Skeletal muscle tissue (tissue), 4 donors: ENCODE data around the gene UBN1. TPM values are rescaled to one million over a fixed set of nuclear protein-coding genes. Genes with fewer than 3 reads are reported as not detected.

ENCODE experiments used
- H3K27ac ChIP-seq: one replicate; pipeline ENCODE4 v1.7.0; 2013; ENCODE audit warnings: mild to moderate bottlenecking, low read depth, low read length, inconsistent platforms
- H3K27me3 ChIP-seq, 3 donors: one replicate each; pipeline ENCODE4 v1.7.0; 2013; ENCODE audit warnings: low read length in 3 of 3; ENCODE audit not compliant: control insufficient read depth in 3 of 3, insufficient read depth in 3 of 3
- H3K36me3 ChIP-seq, 3 donors: one replicate each; pipeline ENCODE4 v1.7.0; 2013; ENCODE audit warnings: low read length in 3 of 3; ENCODE audit not compliant: control insufficient read depth in 3 of 3, insufficient read depth in 3 of 3
- H3K4me1 ChIP-seq, 3 donors: one replicate each; pipeline ENCODE4 v1.7.0; 2013; ENCODE audit warnings: low read length in 3 of 3, mild to moderate bottlenecking in 3 of 3; ENCODE audit not compliant: control insufficient read depth in 3 of 3, insufficient read depth in 3 of 3
- H3K4me3 ChIP-seq, 3 donors: one replicate each; pipeline ENCODE4 v1.7.0; 2013; ENCODE audit warnings: low read length in 3 of 3
- H3K9ac ChIP-seq, 3 donors: one replicate each; pipeline ENCODE4 v1.7.0; 2013; ENCODE audit warnings: low read length in 3 of 3, mild to moderate bottlenecking in 3 of 3, moderate library complexity in 2 of 3, low read depth in 1 of 3
- H3K9me3 ChIP-seq, 3 donors: one replicate each; pipeline ENCODE4 v1.7.0; 2013; ENCODE audit warnings: low read length in 3 of 3; ENCODE audit not compliant: control insufficient read depth in 3 of 3
- total RNA-seq: library from RNA; depleted of rRNA; stranded (reverse); fragments of >200 nt; gene quantifications from one replicate; pipeline ENCODE4 v1.2.3, GENCODE V29; 2014
- donor health status: Osteomylitis.

UBN1 gene
- total RNA-seq, 1 donor from 2014 or later = 11.0 TPM

DNA sequence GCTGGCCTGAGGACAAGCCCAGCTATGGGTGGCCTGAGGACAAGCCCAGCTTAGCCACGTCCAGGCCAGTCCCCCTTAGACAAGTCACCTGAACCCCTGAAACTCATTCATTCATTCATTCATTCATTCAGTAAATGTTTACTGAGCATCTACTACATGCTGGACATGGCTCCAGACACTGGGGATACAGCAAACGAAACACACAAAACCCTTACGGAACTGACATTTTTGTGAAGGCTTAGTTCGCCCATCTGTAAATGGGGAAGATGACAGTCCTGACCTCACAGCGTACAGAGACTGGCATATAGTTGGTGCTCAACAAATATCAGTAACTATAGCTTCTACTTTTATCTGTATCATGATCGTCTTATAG, 52.2 kb downstream of the UBN1 start:
- Histone ChIP-seq H3K4me1 (no peaks in the 10 kb centered on the region), H3K9ac (no peak overlapping the region), H3K36me3 (peaks cover 0 to 11% (median 8%) of the 10 kb centered on the region in 3 donors), H3K27ac (no peak overlapping the region), H3K9me3 (no peaks in the 10 kb centered on the region), H3K4me3 (no peak overlapping the region), H3K27me3 (peaks cover 0 to 3% (median 0%) of the 10 kb centered on the region in 3 donors)

DNA sequence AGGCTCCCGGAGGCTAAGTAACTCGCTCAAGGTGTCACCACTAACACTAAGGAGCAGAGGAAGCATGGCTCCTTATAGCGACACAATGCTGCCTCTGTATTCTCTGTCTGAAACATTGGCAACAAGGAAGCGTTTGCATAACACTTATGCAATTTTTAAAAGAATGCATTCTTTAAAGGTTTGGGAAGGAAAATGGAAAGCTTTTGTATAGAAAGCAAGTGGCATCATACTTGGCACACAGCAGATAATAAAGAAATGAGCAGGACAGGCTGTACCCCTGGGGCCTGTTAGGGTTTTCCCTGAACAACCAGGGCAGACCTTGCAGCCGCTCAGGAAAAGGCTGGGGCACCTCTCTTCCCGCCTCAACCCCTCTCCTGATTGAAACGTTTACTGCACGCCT, 52.8 kb downstream of the UBN1 start:
- Histone ChIP-seq H3K9ac (no peak overlapping the region), H3K4me3 (no peak overlapping the region), H3K36me3 (peaks cover 0 to 11% (median 6%) of the 10 kb centered on the region in 3 donors), H3K4me1 (no peaks in the 10 kb centered on the region), H3K27me3 (peaks cover 0 to 5% (median 0%) of the 10 kb centered on the region in 3 donors), H3K27ac (no peak overlapping the region), H3K9me3 (no peaks in the 10 kb centered on the region)

DNA sequence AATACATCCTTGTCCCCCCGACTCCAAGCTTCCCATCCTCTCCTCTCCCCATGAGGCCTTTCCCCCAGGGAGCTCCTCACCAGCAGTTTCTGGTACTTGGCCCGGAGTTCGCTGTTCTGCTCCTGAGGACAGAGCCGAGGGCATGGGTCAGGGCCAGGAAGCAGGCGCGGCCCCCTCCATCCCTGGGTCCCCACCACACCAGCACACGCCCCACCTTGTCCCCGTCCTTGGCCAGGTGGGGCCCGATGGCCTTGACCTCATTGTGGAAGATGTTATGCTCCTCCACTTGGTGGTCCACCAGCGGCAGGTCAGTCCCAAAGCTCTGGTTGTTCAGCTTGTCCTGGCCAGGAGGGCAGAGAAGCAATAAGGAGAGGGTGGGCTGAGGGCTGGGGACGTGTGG, 53.5 kb downstream of the UBN1 start:
- Histone ChIP-seq H3K36me3 (peaks cover 0 to 11% (median 6%) of the 10 kb centered on the region in 3 donors), H3K27me3 (peaks cover 0 to 5% (median 0%) of the 10 kb centered on the region in 3 donors), H3K27ac (no peak overlapping the region), H3K4me3 (no peak overlapping the region), H3K9ac (no peak overlapping the region), H3K9me3 (no peaks in the 10 kb centered on the region), H3K4me1 (no peaks in the 10 kb centered on the region)

DNA sequence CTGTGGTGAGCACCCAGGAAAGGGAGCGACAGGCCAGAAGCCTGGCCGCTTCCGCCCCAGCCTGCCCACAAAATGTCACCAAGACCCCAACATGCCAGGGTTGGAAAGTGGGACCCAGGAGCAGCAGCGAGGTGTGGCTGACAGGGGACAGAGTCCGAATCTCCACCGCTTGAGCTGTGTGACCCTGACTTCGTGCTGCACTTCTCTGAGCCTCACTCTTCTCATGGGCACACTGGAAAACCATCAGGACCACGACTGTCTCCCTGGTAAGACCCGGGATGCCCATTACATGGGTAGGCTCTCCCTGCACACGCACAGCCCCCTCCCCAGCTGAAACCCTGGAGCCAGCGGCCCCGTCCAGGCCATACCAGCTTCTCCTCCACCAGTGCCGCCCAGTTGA, 54.8 kb downstream of the UBN1 start:
- H3K9ac ChIP-seq = no peak overlapping the region
- no peak overlapping the region for H3K4me3 ChIP-seq
- peaks cover 0 to 11% (median 6%) of the 10 kb centered on the region in 3 donors for H3K36me3 ChIP-seq

DNA sequence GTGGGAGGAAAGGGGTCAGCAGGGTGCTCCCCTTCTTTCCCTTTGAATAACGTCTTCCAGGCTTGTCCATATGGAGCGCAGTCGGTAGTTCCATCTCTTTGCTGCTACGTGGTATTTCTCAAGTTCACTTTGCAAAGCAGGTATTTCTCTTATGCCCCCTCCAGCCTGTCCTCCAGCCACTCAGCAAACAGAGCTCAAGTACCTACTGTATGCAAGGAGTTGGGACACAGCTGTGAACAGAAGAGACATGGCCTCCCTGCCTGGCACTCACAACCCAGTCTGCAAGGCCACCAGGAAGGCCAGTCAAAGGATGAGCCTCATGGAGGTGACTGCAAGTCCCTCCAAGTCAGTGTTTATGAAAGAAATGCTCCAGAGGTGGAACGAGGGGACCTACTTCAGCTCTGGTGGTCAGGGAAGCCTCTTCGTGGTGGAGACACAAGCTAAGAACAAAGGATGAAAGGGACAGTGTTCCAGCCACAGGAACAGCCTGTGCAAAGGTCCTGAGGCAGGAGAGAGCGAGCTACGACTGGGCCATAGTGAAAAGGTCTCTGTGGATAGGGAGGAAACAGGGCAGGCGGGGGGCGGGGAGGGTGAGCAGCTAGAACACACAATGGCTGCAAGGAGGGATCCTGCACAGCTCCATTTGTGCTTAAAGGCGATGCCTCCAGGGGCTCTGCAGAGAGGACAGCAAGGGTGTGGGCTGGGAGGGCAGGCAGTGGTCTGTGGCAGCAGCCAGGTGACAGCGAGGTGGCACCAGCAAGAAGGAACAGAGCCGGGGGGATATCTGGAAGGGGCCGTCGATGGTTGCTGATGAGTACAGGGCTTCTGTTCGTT, 57.0 kb downstream of the UBN1 start:
- Histone ChIP-seq H3K4me1 (no peaks in the 10 kb centered on the region), H3K9ac (no peak overlapping the region), H3K27ac (no peak overlapping the region), H3K27me3 (peaks cover 0 to 5% (median 0%) of the 10 kb centered on the region in 3 donors), H3K36me3 (peaks cover 0 to 4% (median 3%) of the 10 kb centered on the region in 3 donors), H3K9me3 (no peaks in the 10 kb centered on the region), H3K4me3 (no peak overlapping the region)

More for the DNA sequence above, 54.8 kb downstream of the UBN1 start:
- Histone ChIP-seq H3K27me3 (peaks cover 0 to 5% (median 0%) of the 10 kb centered on the region in 3 donors), H3K9me3 (no peaks in the 10 kb centered on the region), H3K27ac (no peak overlapping the region), H3K4me1 (no peaks in the 10 kb centered on the region)

DNA sequence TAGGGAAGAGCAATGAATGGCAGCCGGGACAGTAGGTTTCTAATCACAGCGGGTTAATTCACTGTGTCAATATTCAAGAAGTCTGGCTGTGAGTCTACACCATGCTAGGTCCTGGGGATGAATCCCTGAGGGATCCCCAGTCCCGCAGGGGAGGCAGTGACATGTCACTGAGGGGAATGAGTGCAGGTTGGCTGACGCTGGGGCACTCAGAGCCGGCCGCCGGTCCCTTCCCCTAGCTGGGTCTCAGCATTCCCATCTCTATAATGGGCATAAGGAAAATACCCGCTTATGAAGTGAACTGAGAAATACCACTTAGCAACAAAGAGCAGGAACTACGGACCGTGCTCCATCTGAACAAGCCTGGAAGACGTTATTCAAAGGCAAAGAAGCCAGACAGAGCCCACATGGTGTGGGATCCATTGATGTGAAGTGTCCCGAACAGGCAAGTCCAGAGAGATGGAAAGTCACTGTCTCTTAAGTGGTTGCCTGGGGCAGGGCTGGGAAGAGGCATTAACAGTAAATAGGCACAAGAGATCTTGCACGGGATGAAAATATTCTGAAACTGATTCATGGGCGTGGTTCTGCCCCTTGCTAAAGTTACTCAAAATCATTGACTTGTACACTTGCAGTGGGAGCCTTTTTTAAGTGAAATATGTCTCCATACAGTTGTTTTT, 57.8 kb downstream of the UBN1 start:
- H3K4me3 ChIP-seq = no peak overlapping the region
- no peak overlapping the region for H3K9ac ChIP-seq
- no peaks in the 10 kb centered on the region for H3K9me3 ChIP-seq
- H3K36me3 ChIP-seq = no peaks in the 10 kb centered on the region
- H3K27me3 ChIP-seq = peaks cover 0 to 5% (median 0%) of the 10 kb centered on the region in 3 donors
- H3K4me1 ChIP-seq = no peaks in the 10 kb centered on the region
- H3K27ac ChIP-seq = no peak overlapping the region

DNA sequence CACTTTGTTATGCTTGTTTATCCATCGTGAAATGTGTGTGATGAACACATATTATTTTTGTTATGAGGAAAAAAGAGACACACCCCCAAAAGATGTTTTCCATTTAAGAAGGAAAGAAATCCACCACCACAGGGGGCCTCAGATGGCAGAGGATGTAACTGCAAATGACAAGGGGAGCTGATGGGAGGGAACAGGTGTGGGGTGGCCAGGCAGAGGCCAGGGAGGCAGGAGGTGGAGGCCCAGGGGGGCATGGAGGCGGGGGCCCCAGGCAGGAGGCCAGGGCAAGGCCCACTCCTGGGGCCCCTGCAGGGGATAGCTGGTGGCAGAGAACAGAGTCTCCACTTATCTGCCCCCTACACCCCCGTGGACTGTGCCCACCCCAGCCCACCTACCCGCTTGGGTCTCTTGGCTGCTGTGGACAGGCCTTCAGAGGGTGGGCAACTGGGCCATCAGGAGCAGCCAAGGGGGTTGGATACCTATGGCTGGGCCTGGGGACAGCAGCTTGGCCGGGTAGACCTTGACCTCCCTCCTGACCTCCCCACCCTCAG, 61.6 kb downstream of the UBN1 start:
- no peaks in the 10 kb centered on the region for H3K9me3 ChIP-seq
- H3K36me3 ChIP-seq = no peaks in the 10 kb centered on the region
- no peak overlapping the region for H3K9ac ChIP-seq

DNA sequence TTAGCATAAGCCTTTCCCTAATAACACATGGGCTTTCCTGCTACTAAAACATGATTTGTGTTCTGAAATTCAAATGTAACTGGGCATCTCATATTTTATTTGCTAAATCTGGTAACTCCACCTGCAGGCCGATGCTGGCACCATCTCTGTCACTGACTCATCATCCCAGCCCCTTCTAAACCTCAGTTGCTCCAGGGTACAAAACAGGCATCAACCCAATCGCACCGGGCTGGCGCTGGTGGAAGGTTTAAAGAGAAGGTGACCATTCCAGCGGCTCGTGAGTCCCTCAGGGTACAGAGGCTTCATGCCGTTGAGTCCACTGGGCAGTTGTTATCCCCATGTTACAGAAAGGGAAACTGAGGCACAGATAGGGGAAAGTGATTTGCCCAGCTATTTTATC, 62.5 kb downstream of the UBN1 start:
- H3K27ac ChIP-seq = no peak overlapping the region
- H3K9me3 ChIP-seq = no peaks in the 10 kb centered on the region
- no peaks in the 10 kb centered on the region for H3K27me3 ChIP-seq
- H3K36me3 ChIP-seq = no peaks in the 10 kb centered on the region
- H3K9ac ChIP-seq = no peak overlapping the region
- H3K4me3 ChIP-seq = no peak overlapping the region
- H3K4me1 ChIP-seq = no peaks in the 10 kb centered on the region

More for the DNA sequence above, 61.6 kb downstream of the UBN1 start:
- no peaks in the 10 kb centered on the region for H3K4me1 ChIP-seq
- no peak overlapping the region for H3K27ac ChIP-seq
- H3K27me3 ChIP-seq = peaks cover 0 to 5% (median 0%) of the 10 kb centered on the region in 3 donors
- H3K4me3 ChIP-seq = no peak overlapping the region

DNA sequence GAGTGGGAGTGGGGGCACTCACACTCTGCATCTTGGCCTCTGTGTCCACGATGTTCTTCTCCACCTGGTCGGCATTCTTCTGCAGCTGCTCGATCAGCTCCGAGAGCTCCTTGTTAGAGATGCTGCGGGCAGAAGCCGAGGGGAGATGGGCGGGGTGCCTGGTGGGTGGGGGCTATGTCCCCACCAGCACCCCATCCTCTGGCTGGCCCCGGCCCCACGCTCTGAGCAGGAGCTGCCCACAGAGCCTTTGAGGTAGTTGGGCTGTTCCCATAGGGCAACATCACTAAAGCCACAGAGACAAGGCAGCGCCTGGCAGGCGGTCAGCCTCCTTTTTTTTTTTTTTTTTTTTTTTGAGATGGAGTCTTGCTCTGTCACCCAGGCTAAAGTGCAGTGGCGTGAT, 63.5 kb downstream of the UBN1 start:
- H3K36me3 ChIP-seq = no peaks in the 10 kb centered on the region
- no peaks in the 10 kb centered on the region for H3K4me1 ChIP-seq
- H3K9ac ChIP-seq = no peak overlapping the region
- H3K27ac ChIP-seq = no peak overlapping the region
- H3K4me3 ChIP-seq = no peak overlapping the region
- H3K9me3 ChIP-seq = no peaks in the 10 kb centered on the region
- no peaks in the 10 kb centered on the region for H3K27me3 ChIP-seq

DNA sequence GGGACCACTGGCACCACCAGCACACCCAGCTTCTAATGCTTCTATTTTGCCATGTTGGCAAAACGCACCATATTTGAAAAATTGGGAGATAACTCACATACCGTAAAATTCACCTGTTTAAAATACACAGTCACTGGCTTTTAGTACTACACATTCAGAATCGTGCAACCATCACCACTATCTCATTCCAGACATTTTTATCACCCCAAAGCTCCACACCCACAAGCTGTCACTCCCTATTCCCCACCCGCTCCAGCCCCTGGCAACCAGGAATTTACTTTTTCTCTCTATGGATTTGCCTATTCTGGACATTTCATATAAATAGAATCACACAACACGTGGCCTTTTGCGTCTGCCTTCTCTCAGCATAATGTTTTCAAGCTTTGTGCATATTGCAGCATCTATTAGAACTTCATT, 64.7 kb downstream of the UBN1 start:
- no peak overlapping the region for H3K9ac ChIP-seq
- H3K27ac ChIP-seq = no peak overlapping the region
- H3K36me3 ChIP-seq = no peaks in the 10 kb centered on the region
- no peaks in the 10 kb centered on the region for H3K4me1 ChIP-seq
- H3K27me3 ChIP-seq = no peaks in the 10 kb centered on the region
- no peak overlapping the region for H3K4me3 ChIP-seq
- H3K9me3 ChIP-seq = no peaks in the 10 kb centered on the region
